ENCODE measurements around the gene CDC42EP5.
"Not testable (repeated sequence)": the region's sequence is repeated elsewhere in the genome, so short reads cannot be mapped to it uniquely, and the experiment has no call there.

DNA sequence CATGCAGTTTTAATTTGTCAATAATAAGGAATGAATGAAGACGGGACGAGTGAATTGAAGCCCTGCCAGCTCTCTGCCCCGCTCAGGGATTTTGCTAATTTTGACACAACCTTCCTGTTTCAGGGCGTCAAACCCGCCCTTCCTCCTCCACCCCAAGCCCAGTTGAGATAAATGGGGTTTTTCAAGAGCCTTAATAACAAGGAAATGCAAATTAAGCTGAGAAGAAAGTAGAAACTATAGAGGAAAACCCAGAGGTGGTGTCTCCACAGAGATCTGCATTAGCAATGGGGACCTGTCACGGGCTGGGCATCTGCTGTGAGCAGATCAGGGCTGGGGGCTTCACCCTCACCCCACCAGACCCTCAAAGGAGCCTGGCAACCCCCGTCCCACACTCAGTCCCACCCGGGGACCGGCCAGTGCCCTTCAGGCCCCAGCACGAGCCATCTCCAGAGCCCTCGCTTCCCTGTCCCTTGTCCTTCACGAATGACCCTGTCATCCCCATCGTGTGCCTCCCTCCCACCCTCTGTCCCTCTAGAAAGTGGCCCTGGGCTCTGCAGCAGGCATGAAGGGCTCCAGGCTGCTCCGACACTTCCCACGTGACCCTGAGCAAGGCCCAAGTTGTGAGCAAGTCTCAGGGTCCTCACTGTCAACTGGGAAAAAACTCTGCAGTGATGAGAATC lies 34.1 kb upstream of the CDC42EP5 start:
- TF ChIP-seq, protein P1, sequence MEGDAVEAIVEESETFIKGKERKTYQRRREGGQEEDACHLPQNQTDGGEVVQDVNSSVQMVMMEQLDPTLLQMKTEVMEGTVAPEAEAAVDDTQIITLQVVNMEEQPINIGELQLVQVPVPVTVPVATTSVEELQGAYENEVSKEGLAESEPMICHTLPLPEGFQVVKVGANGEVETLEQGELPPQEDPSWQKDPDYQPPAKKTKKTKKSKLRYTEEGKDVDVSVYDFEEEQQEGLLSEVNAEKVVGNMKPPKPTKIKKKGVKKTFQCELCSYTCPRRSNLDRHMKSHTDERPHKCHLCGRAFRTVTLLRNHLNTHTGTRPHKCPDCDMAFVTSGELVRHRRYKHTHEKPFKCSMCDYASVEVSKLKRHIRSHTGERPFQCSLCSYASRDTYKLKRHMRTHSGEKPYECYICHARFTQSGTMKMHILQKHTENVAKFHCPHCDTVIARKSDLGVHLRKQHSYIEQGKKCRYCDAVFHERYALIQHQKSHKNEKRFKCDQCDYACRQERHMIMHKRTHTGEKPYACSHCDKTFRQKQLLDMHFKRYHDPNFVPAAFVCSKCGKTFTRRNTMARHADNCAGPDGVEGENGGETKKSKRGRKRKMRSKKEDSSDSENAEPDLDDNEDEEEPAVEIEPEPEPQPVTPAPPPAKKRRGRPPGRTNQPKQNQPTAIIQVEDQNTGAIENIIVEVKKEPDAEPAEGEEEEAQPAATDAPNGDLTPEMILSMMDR (IDR thresholded peaks at IDR 0.05) = not testable (repeated sequence)
- TF ChIP-seq POLR2A (IDR thresholded peaks at IDR 0.05) = not testable (repeated sequence)

All from esophagus squamous epithelium (tissue), 4 donors.